GM13976 (cell line): ENCODE data around the gene PSMB11.

Experiments
- DNase-seq: peaks from one replicate; pipeline ENCODE4 v3.0.0; 2012; ENCODE audit warnings: low spot score
- CTCF ChIP-seq: IDR thresholded peaks from 2 replicates; pipeline ENCODE4 v1.5.1; 2012; ENCODE audit warnings: borderline replicate concordance, mild to moderate bottlenecking; ENCODE audit not compliant: insufficient read depth; ENCODE audit errors: extremely low read depth, missing control alignments, control extremely low read depth
- in situ Hi-C: fragments of 300-500 bp; cut with MboI; formaldehyde crosslinking; loops from one replicate; pipeline ENCODE4 v1.12.0; 2022; ENCODE audit warnings: low sequenced_read_pairs, mixed read lengths, inconsistent platforms; ENCODE audit not compliant: unreplicated experiment

Gene PSMB11

GRCh38 chr14:23023022-23023794 lies 18.8 kb upstream of the PSMB11 start:
- no peak for DNase-seq
- no peak for TF ChIP-seq CTCF
- in situ Hi-C loops: no loop called here

GRCh38 chr14:23023795-23024152 lies 18.2 kb upstream of the PSMB11 start:
- DNase-seq: no peak
- in situ Hi-C loops: no loop called here
- no peak for TF ChIP-seq CTCF

GRCh38 chr14:23024612-23025075 lies 17.4 kb upstream of the PSMB11 start:
- no peak for DNase-seq
- in situ Hi-C loops: no loop called here
- no peak for TF ChIP-seq CTCF

GRCh38 chr14:23025151-23025814 lies 16.7 kb upstream of the PSMB11 start:
- no peak for DNase-seq
- in situ Hi-C loops: no loop called here
- TF ChIP-seq CTCF: no peak

GRCh38 chr14:23028799-23029198 lies 13.2 kb upstream of the PSMB11 start:
- in situ Hi-C loops: no loop called here
- no peak for TF ChIP-seq CTCF
- no peak for DNase-seq

- DNase-seq: no peak
- no peak for TF ChIP-seq CTCF
- in situ Hi-C loops: no loop called here
Measured at GRCh38 chr14:23030936-23031335, 11.1 kb upstream of the PSMB11 start.
